Body of pancreas (tissue), 4 donors: ENCODE measurements around the gene CFH.

Experiments used
- CTCF ChIP-seq, 7 experiments: fragments of 450-650 bp in 4 of 7; fragments of 200-600 bp in 3 of 7; sonication (generic) in 3 of 7; IDR thresholded peaks; one replicate each; pipeline ENCODE4 v1.5.1; 2016 to 2019; ENCODE audit warnings: antibody characterized with exemption in 7 of 7
- POLR2A ChIP-seq, 3 donors: fragments of 450-650 bp; IDR thresholded peaks; one replicate each; pipeline ENCODE4 v1.6.1; 2016; ENCODE audit warnings: antibody characterized with exemption in 3 of 3, mild to moderate bottlenecking in 2 of 3

- TF ChIP-seq POLR2A (IDR thresholded peaks at IDR 0.05) (no peak), CTCF (IDR thresholded peaks at IDR 0.05) (no peak)
Observed at GRCh38 chr1:196734460-196734859, 82.6 kb downstream of the CFH start.
